PC-9 (cell line): ENCODE measurements around the gene SEC31B. TPM values are rescaled to one million over a fixed set of nuclear protein-coding genes. Genes with fewer than 3 reads are reported as not detected.

ENCODE experiments used
- BruUV-seq: library from RNA; stranded (reverse); fragments of 400-500 nt; replicated peaks from 2 replicates; lab custom pipeline; 2021; lab: Mats Ljungman, UMichigan
- CTCF ChIA-PET: fragments of 300-600 bp; sonication (Branson Sonifier 250); formaldehyde crosslinking; loops from one replicate; lab custom pipeline; 2022; ENCODE audit warnings: antibody characterized with exemption; lab: Charles Lee
- POLR2A ChIA-PET: fragments of 300-600 bp; sonication (Branson Sonifier 250); formaldehyde crosslinking; loops from one replicate; lab custom pipeline; 2022; ENCODE audit warnings: antibody characterized with exemption; ENCODE audit not compliant: unreplicated experiment; lab: Charles Lee
- DNase-seq, 2 experiments: peaks; one replicate each; pipeline versions ENCODE4 v3.0.0 to v3.0.0-alpha.2; 2015 to 2022; ENCODE audit warnings: mixed read lengths in 1 of 2
- H2AFZ ChIP-seq: fragments of 200-600 bp; sonication (generic); 2 replicates; pipeline ENCODE4 v1.8.1; 2017; ENCODE audit warnings: antibody characterized with exemption
- H3F3A ChIP-seq: fragments of 200-600 bp; sonication (generic); 2 replicates; pipeline ENCODE4 v1.8.1; 2017; ENCODE audit warnings: antibody characterized with exemption, mild to moderate bottlenecking, low read depth; ENCODE audit not compliant: insufficient read depth
- H3K27ac ChIP-seq: fragments of 200-600 bp; sonication (generic); 2 replicates; pipeline ENCODE4 v1.6.1; 2016; ENCODE audit warnings: mixed run types
- H3K27me3 ChIP-seq: fragments of 200-600 bp; sonication (generic); 2 replicates; pipeline ENCODE4 v1.6.1; 2016; ENCODE audit warnings: low read depth, mixed run types; ENCODE audit not compliant: insufficient read depth
- H3K36me3 ChIP-seq: fragments of 200-600 bp; sonication (generic); 2 replicates; pipeline ENCODE4 v1.6.1; 2016; ENCODE audit warnings: low read depth, mixed run types
- H3K4me1 ChIP-seq: fragments of 200-600 bp; sonication (generic); replicated peaks from 2 replicates; pipeline ENCODE4 v1.6.1; 2016; ENCODE audit warnings: mixed run types; ENCODE audit not compliant: insufficient read depth
- H3K4me2 ChIP-seq: fragments of 200-600 bp; sonication (generic); 2 replicates; pipeline ENCODE4 v1.6.1; 2017; ENCODE audit warnings: mixed run types
- H3K4me3 ChIP-seq: fragments of 200-600 bp; sonication (generic); 2 replicates; pipeline ENCODE4 v1.6.1; 2016; ENCODE audit warnings: mixed run types
- H3K79me2 ChIP-seq: fragments of 200-600 bp; sonication (generic); 2 replicates; pipeline ENCODE4 v1.6.1; 2017; ENCODE audit warnings: low read depth, mixed run types
- H3K9me2 ChIP-seq: fragments of 200-600 bp; sonication (generic); 2 replicates; pipeline ENCODE4 v1.8.1; 2017; ENCODE audit warnings: mild to moderate bottlenecking; ENCODE audit not compliant: insufficient read depth
- H3K9me3 ChIP-seq: fragments of 200-600 bp; sonication (generic); 2 replicates; pipeline ENCODE4 v1.8.1; 2016; ENCODE audit warnings: low read depth; ENCODE audit not compliant: insufficient read depth
- H4K20me1 ChIP-seq: fragments of 200-600 bp; sonication (generic); 2 replicates; pipeline ENCODE4 v1.8.1; 2017; ENCODE audit not compliant: insufficient read depth
- EZH2 ChIP-seq: fragments of 200-600 bp; sonication (generic); IDR thresholded peaks from 2 replicates; pipeline ENCODE4 v1.8.0; 2017; ENCODE audit warnings: antibody characterized with exemption, low read depth
- intact Hi-C: fragments of 100-400 bp; cut with micrococcal nuclease; formaldehyde crosslinking; loops from one replicate; pipeline ENCODE4 v1.10.0; 2022; ENCODE audit not compliant: unreplicated experiment
- total RNA-seq: library from RNA; stranded (reverse); gene quantifications from 2 replicates; pipeline ENCODE4 v1.2.3, GENCODE V29; 2021
- TF ChIP-seq, protein P1 (sequence below): fragments of 200-600 bp; sonication (generic); conservative IDR thresholded peaks from 2 replicates; pipeline ENCODE4 v1.6.1; 2017; ENCODE audit warnings: mixed run types, antibody characterized with exemption, mild to moderate bottlenecking, moderate library complexity

The SEC31B gene
- total RNA-seq, 1 experiment from 2014 or later: 7.4 TPM

DNA sequence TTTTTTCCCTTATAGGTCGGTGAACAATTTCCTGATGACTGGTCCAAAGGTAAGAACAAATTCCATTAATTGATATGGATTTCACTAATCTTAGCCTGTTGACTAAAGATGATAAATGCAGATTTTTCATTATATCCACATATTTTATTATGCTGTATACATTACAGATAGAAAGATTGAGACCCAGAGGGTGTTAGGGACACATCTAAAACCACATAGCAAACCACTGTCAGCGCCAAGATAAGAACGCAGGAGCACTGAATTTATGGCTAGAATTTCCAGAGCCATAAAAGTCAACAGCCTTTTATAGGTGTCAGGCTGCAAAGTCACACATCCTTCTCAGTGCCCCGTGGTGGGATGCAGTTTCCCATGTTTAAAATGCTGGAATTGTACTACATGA is 40.6 kb downstream of the SEC31B start:
- DNase-seq: no peak
- Histone ChIP-seq H3K36me3 (no peaks in the 10 kb centered on the region), H3F3A (no peaks in the 10 kb centered on the region), H3K4me1 (no peaks in the 10 kb centered on the region), H3K4me2 (no peak overlapping the region), H4K20me1 (no peaks in the 10 kb centered on the region), H3K27me3 (peaks cover 36% of the 10 kb centered on the region; the same call in 1 of the 2 replicates), H3K9me3 (no peaks in the 10 kb centered on the region), H3K27ac (no peak overlapping the region), H3K4me3 (no peak overlapping the region), H2AFZ (no peak overlapping the region), H3K9me2 (no peaks in the 10 kb centered on the region), H3K79me2 (no peaks in the 10 kb centered on the region)
- CTCF ChIA-PET: no interaction called here
- TF ChIP-seq, protein P1, sequence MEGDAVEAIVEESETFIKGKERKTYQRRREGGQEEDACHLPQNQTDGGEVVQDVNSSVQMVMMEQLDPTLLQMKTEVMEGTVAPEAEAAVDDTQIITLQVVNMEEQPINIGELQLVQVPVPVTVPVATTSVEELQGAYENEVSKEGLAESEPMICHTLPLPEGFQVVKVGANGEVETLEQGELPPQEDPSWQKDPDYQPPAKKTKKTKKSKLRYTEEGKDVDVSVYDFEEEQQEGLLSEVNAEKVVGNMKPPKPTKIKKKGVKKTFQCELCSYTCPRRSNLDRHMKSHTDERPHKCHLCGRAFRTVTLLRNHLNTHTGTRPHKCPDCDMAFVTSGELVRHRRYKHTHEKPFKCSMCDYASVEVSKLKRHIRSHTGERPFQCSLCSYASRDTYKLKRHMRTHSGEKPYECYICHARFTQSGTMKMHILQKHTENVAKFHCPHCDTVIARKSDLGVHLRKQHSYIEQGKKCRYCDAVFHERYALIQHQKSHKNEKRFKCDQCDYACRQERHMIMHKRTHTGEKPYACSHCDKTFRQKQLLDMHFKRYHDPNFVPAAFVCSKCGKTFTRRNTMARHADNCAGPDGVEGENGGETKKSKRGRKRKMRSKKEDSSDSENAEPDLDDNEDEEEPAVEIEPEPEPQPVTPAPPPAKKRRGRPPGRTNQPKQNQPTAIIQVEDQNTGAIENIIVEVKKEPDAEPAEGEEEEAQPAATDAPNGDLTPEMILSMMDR: no peak
- TF ChIP-seq EZH2: no peak
- POLR2A ChIA-PET: no interaction called here
- BruUV-seq: no TSS peak
- intact Hi-C loops: no loop called here

DNA sequence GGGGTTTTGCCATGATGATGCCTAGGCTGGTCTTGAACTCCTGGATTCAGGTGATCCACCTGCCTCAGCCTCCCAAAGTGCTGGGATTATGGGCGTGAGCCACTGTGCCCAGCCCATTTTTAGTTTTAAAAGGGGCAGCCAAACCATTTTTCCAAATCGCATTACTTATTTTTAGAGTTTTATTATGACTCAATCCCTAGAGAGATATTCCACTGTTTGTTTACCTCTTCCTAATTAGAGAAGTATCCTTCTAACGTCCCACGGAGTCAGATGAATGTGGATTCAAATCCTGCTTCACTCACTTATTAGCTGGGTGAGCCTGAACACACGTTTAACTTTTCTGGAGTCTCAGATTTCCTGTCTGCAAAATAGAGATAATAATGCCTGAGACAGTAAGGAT is 41.7 kb downstream of the SEC31B start:
- intact Hi-C loops: no loop called here

DNA sequence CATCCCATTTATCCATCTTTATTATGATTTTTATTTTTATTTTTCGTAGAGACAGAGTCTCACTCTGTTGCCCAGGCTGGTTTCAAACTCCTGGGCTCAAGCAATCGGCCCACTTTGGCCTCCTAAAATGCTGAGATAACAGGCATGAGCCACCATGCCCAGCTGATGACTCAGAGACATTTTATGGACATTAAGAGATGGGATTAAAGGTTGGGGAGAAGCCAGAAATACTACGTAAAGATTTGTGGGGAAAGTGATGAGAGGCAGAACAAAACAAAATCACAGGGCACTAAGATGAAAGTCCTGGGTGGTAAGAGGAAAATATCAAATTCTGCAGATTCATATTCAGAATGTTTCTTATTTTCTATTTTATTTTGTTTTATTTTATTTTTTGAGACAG is 49.3 kb downstream of the SEC31B start:
- Histone ChIP-seq H2AFZ (no peak overlapping the region), H3K36me3 (no peaks in the 10 kb centered on the region), H3K9me2 (no peaks in the 10 kb centered on the region), H3K9me3 (no peaks in the 10 kb centered on the region), H4K20me1 (no peaks in the 10 kb centered on the region), H3K27ac (no peak overlapping the region), H3K4me3 (no peak overlapping the region), H3K79me2 (no peaks in the 10 kb centered on the region), H3F3A (no peaks in the 10 kb centered on the region), H3K27me3 (peaks cover 14% of the 10 kb centered on the region; the same call in 1 of the 2 replicates), H3K4me2 (no peak overlapping the region), H3K4me1 (no peaks in the 10 kb centered on the region)
- CTCF ChIA-PET: no interaction called here
- BruUV-seq: no TSS peak
- POLR2A ChIA-PET: no interaction called here
- intact Hi-C loops: no loop called here
- no peak for DNase-seq
- TF ChIP-seq, protein P1: no peak
- TF ChIP-seq EZH2: no peak

More for the DNA sequence above, 41.7 kb downstream of the SEC31B start:
- TF ChIP-seq EZH2: no peak
- TF ChIP-seq, protein P1: no peak
- H3K9me2 ChIP-seq: no peaks in the 10 kb centered on the region
- H3K4me3 ChIP-seq: no peak overlapping the region
- no TSS peak for BruUV-seq
- H3K79me2 ChIP-seq: no peaks in the 10 kb centered on the region
- H3K9me3 ChIP-seq: no peaks in the 10 kb centered on the region
- DNase-seq: no peak
- no peaks in the 10 kb centered on the region for H3K36me3 ChIP-seq
- H3F3A ChIP-seq: no peaks in the 10 kb centered on the region
- H4K20me1 ChIP-seq: no peaks in the 10 kb centered on the region
- H3K4me2 ChIP-seq: no peak overlapping the region
- H3K4me1 ChIP-seq: no peaks in the 10 kb centered on the region
- CTCF ChIA-PET: no interaction called here
- H3K27ac ChIP-seq: no peak overlapping the region
- H2AFZ ChIP-seq: no peak overlapping the region
- POLR2A ChIA-PET: no interaction called here
- peaks cover 33% of the 10 kb centered on the region; the same call in 1 of the 2 replicates for H3K27me3 ChIP-seq
